Left kidney (tissue), 2 donors: Measurements from ENCODE around the gene SNX32. TPM values are rescaled to one million over a fixed set of nuclear protein-coding genes. Genes with fewer than 3 reads are reported as not detected.
A peak's percentile ranks its signal among the peaks of the same experiment; 100 is the strongest.
"Not testable (repeated sequence)": the region's sequence is repeated elsewhere in the genome, so short reads cannot be mapped to it uniquely, and the experiment has no call there.

Source experiments
- DNase-seq: peaks from one replicate; pipeline ENCODE4 v3.0.0-alpha.2; 2013
- polyA plus RNA-seq: library from polyadenylated mRNA; unstranded; fragments of 120-200 nt; gene quantifications from one replicate; pipeline ENCODE4 v1.2.1, GENCODE V29; 2013; ENCODE audit not compliant: insufficient read length

SNX32 gene
- polyA plus RNA-seq, 1 donor, result 2.6 TPM

DNA sequence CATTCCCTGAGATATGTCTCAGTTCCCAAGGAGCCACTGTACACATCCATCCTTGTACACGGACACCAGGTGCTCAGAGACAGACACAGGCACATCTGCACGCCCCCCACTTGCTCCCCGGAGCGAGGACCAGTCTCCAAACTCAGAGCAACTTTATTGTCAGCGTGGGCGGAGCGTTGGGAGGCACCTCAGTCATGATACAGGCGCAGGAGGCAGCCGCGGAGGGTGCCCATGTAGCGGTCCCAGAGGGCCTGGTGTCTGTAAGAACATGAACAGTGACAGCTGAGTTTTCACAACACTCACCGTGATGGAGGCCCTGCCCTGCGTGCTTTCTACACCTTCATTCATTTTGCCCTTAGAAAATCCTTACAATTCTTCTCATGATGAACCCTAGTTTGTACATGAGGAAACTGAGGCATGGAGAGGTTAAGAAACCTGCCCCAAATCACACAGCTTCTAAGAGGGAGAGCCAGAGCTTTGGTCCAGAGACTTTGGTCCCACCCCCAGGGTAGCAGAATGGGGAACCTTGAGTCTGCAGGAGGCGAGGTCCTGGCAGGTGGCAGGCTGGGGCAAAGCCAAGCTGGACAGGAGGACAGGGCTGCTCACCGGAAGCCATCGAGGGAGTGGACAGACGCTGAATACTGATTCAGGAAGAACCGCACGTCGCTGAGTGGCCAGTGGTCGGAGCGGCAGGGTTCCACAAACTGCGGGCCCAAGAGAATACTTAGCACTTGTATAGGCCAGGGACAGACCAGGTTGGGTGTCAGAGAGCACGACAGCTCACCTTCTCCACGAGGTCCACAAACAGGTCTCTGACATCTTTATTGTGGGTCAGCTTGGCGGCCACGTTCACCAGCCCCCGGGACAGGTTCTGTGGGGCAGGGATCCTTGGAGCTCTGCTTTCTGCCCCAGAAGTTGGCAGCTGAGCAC lies 50.3 kb downstream of the SNX32 start:
- DNase-seq, result no peak

DNA sequence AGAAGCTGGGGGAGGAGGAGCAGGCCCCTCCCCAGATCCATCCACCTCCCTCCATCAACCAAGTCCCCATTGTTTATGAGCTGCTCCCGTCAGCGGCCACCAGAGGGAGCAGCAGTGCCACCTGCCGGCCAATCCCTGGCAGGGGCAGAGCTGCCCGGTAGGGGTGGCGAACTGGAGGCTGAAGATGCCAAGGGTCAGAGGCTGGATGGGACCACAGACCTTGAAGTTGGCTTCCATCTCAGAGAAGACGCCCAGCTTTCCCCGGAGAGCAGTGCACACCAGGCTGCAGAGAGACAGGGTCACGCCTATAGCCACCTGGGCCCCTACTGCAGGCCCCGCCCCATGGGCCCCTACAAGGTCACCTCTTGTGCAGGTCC lies 50.9 kb downstream of the SNX32 start:
- DNase-seq, result no peak

DNA sequence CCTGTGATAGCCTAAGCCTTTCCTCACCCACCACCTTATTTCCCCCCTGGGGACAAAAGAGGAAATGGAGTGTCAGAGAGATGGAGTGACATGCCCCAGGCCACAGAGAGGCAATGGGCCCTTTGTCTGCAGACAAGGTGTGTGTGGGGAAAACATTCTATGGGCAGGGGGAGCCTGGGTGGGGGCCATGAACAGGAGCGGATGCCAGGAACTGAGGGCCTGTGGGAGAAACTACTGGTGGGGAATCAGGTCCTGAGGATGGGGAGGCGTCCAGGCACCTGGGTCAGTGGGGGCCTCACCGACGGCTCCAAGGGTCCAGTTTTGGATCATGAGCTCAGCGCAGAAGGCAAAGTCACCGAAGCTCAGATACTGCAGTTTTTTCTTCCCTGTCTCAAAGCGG lies 51.5 kb downstream of the SNX32 start:
- DNase-seq, result no peak

DNA sequence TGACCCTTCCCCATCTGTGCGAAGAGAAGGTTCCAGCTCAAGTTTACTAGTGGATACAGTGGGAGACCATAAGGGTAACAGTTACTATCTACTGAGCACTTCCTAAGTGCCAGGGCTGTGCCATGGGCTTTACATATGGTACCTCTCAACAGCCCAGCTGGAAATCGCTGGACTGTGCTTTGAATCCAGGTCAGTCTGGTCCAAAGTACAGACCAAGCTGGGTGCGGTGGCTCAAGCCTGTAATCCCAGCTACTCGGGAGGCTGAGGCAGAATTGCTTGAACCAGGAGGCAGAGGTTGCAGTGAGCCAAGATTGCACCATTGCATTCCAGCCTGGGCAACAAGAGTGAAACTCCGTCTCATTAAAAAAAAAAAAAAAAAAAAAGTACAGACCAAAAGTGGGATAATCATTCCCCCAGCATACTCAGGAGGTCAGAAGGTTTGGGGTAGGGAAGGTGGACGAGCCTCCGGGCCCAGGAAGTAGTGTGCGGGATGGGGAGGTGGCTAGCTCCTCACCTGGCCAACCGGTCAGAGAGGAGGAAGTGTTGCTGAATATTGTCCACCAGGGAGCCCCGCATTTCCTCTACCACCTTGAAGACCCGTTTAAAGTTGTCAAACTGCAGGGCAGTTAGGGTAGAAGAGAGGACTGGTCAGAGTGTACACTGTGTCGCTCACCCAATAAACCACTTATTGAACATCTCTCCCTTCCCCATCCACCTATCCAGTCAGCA lies 52.2 kb downstream of the SNX32 start:
- DNase-seq, result no peak

DNA sequence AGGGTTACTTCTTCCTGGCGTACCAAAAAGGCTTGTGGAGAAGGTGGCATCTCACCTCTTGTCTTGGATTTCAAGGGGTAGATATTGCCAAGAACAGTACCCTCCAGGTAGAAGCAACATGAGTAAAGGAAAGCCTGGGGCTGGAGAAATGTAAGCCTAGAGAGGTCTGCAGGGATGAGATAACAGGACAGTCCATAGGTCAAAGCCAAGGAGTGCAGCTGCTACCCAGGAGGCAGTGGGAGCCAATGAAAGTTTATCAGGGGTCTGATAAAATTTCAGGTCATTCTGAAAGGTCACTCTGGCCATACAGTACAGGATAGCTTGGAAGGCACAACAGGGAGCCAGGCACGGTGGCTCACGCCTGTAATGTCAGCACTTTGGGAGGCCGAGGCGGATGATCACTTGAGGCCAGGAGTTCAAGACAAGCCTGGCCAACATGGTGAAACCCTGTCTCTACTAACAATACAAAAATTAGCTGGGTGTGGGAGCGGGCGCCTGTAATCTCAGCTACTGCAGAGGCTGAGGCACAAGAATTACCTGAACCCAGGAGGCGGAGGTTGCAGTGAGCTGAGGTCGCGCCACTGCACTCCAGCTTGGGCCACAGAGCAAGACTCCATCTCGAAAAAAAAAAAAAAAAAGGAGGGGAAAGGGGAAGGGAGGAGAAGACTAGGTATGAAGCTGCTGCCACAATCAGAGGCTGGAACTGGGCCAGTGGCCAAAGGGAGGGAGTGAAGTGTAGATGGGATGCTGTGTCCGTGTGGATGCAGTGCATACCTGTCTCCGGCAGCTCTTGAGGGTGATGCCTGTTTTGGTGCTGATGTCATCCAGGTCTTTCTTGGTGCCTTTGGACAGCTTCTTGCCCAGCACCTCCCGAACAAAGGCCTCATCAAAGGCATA lies 53.3 kb downstream of the SNX32 start:
- DNase-seq, result no peak

DNA sequence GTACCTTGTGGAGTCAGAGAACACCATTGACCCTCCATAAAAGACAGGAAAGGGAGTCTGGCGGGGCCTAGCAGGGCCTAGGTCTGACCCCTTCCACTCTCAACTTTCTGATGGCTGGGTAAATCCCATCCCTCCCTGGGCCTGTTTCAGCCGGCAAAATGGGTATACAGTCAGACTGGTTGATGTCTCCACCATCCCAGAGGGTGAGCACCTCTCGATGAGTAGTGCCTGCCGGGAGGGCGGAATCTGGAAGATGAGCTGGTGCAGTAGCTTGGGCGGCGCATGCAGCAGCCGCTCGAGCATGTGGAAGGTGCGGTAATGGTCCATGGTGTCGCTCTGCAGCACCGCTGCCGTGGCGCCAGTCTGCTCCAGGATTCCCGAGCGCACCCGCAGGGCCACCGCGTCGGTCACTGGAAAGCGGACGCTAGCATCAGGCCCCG lies 54.0 kb downstream of the SNX32 start:
- DNase-seq, result no peak

DNA sequence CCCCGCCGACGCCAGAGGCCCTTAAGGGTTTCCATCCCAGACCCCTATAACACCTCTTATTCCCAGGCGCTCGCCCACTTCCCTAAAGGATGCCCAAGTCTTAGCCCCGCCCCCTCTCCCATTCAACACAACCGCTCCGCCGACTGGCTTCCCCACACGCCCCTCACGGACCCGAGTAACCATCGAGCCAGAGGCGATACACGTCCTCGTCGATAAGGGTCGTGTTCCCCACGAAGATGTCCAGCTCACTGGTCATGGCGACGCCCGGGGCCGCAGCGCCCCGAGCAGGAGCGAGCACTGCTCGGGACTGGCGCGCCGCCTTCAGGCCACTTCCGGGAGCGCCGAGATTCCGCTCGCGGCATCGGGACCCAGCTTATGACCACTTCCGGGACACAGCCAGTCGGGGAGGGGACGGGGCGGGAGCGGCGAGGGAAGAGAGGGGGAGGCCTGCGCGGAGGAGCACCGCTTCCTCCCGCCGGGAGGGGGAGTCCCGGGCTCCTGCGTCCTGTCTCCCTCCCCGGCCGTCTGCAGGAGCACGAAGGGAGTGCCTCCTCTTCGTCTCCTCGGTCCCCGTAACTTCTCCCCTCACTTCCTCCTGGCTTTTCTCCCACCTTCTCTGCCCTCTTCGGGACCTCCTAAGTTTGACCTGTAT lies 54.5 kb downstream of the SNX32 start, which contains the start of gene FIBP:
Gene FIBP (minus strand): TSS at position 309 of the 652 bp plus-strand sequence. CDS start 53 bp downstream, at position 256.
- DNase-seq, result peak; percentile 94

DNA sequence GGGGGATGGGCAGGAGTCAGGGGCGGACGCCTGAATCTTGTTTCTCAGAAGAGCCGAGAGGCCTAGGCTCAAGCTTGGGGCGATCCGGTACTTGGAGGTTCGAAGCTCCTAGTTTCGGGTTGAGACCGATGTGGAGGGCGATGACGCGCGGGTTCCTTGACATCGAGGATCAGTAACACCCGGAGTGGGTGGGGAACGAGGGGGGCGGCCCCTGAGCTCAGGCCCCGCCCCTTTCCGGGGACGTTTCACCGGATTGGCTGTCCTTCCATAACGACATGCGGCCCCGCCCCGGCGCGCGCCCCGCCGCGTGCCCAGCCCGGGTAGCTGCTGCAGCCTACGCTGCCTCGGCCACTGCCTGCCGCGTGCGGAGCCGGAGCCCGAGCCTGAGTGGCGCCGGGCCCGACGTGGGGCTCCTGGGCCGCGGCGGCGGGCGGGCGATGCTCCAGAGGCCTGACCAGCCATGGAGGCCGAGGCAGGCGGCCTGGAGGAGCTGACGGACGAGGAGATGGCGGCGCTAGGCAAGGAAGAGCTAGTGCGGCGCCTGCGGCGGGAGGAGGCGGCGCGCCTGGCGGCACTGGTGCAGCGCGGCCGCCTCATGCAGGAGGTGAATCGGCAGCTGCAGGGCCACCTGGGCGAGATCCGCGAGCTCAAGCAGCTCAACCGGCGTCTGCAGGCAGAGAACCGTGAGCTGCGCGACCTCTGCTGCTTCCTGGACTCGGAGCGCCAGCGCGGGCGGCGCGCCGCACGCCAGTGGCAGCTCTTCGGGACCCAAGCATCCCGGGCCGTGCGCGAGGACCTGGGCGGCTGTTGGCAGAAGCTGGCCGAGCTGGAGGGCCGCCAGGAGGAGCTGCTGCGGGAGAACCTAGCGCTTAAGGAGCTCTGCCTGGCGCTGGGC lies 56.8 kb downstream of the SNX32 start, which contains the start of gene CCDC85B:
Gene CCDC85B (plus strand): TSS at position 350 of the 895 bp plus-strand sequence. CDS start 111 bp downstream, at position 461.
- peak; percentile 97 for DNase-seq

DNA sequence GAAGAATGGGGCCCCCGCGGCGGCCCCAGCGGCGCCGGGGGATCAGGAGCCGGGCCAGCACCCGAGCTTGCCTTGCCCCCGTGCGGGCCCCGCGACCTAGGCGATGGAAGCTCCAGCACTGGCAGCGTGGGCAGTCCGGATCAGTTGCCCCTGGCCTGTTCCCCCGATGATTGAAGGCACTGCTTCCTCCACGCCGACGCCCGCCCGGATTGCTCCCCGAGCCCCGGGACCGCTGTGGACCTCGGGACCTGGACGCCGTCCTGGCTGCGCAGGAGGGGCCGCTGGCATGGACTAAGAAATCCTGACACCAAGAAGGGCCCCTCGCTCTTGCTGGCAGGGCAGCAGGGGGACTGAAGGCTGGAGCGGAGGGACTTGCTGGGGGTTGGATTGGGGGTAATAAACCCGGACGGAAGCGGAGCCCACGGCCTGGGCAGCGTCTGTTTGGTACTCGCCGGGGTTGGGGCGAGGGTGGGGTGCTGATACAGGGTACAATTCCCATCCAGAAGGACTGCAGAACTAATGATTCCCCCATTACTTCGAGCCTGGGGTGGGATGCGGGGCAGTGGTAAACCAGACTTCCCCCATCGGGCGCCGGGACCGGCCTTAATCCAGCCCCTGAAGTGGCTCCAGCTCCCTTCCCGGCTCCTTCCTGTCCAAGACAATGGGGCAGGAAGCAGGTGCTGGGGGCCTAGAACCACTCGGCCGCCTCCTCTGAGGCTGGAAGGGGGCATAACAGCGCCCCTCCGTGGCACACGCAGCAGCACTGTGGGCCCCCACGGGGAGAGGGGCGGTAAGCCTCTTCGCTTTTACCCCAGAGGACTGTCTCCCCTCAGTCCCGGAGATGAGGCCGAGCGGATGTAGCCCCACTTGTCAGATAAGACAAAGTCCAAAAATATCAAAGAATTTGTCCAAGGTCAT lies 57.7 kb downstream of the SNX32 start:
- no peak for DNase-seq

DNA sequence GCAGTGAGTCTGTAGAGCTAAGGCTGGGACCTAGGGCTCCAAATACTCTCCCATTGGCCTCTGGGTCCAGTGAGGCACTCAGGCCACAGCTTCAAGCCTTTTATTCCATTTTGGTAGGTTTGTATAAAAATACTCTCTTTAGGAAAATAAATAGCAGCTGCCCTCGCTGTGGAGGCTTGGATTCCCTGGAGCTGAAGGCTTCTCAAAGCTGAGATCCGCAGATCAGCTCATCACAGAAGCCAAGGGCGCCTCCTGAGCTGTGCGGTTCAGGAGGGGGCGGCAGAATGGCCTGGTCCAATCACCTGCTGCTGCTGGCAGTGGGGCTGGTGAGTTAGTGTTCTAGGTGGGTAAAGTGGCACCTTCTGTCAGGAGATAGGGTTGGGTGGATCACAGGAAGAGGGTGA lies 58.4 kb downstream of the SNX32 start:
- not testable (repeated sequence) for DNase-seq

DNA sequence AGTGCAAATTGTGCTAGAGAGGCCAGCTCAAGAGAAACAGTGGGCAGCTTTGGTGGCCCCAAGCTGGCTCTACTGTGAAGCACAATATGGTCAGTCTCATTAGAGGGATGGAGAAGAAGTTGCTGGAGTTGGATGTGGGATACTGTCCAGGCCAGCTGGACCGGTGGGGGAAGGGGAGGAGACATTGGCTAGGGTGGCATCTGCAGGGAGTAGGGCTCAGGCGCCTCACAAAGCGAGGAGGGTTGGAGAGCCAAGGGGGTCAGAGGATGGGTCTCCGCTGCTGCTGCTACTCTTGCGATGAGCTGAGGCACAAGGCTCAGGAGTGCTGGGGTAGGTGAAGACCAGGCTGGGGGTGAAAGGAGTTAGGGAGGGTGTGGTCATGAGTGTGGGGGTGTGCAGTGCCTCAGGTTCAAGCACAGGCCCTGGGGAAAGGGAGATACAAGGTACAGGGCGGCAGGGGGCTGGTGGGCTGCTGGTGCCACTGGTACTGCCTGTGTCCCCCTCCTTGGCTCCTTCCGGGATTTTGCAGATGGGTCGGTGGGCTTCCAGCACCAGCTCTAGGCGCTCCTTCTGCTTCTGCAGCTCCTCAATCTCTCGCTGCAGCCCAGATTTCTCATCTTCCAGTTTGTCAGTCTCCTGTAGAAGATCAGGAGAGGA lies 59.0 kb downstream of the SNX32 start:
- DNase-seq, result no peak

DNA sequence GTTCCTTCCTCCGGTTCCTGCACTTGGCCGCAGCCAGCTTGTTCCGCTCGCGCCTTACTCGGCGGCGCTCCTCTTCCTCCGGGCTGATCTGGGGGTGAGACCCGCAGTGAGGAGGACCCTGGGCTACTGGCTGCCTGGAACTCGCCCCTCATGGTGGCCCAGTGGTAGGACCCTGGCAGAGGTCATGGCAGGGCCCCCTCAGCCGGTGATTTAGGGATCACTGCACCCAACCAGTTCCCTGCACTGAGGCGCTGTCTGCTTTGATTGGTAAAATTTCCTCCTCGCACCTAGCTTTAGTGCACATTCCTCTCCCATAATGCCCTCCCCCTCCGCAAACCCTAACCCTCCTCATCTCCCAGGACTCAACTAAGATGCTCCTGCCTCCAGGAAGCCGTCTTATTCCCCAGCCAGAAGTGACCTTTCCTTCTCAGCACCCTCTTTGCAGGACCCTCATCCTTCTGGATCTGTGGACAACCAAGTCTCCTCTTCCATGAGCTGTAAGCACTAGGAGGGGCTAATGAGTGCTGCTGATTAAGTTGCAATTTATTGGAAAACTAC lies 60.4 kb downstream of the SNX32 start:
- no peak for DNase-seq

DNA sequence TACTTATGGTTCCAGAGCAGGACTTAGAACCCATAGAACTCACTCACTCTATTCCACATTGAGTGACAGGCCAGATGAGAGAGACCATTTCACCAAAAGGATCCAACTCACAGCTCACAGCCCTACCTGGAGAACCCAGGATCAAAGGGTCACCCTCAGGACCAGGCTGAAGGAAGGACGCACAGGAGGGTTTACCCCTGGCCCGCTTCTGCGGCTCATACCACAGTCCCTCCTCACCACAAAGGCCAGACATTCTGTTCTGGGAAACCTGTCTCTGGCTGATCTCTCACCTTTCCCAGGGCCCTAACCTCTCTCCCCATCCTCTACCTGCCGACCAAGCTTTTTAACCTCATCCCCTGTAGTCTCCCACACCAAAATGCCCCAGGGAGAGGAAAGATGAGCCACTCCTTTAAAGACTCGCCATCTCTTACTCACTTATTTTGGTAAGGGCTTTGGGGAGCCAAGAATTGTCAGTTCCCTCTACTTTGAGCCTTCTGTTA lies 61.8 kb downstream of the SNX32 start:
- DNase-seq, result no peak

DNA sequence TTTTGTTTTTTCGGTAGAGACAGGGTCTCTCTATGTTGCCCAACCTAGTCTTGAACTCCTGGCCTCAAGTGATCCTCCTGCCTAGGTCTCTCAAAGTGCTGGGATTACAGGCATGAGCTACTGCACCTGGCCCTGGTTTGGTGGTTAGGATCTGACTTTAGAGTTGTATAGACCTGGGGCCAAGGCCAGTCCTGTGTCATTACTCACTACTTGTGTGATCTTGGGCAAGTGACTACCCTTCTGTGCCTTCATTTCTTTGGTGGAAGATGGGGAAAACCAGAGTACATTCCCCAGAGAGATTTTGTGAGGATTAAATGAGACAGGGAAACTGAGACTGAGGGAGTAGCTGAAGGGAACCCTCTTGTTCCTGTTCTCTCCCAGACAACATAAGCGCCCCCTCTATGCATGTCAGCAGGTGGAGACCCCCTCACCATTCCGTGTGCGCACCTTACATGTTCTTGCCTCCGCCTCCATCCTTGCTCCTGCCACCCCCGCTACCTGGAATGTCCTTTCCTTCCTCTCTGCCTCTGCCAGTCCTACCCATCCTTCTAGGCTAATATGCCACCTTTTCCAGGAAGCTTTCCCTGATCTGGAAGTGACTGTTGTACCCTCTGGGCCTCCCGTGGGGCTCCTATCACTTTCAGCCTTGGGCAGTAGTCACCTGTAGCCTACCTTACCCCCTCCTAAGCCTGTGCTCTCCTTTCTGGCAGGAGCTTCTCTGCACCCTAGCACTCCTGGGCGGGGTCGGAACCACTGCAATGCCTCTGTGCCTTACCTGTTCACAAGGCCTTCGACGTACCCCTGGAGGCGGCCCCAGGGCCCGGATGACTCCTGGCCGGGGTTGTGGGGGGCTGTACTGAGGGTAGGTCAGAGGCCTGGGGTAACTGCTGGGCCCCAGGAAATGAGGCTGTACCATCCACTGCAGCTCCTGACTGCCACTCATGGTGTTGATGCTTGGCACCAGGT lies 62.6 kb downstream of the SNX32 start:
- no peak for DNase-seq

DNA sequence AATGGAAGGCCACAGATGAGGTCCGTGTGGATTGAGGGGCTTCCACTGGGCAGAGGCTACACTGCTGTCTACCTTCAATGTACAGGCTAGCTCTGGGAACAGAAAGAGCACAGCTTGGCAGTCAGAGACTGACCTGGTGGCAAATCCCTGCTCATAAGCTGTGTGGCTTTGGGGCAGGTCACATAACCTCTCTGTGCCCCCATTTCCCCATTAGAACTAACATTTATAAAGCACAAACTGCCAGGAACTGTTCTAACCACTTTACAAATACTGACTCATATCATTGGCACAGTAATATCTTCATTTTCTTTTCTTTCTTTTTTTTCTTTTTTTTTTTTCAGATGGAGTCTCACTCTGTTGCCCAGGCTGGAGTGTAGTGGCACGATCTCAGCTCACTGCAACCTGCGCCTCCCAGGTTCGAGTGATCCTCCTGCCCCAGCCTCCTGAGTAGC lies 63.3 kb downstream of the SNX32 start:
- DNase-seq, result no peak

DNA sequence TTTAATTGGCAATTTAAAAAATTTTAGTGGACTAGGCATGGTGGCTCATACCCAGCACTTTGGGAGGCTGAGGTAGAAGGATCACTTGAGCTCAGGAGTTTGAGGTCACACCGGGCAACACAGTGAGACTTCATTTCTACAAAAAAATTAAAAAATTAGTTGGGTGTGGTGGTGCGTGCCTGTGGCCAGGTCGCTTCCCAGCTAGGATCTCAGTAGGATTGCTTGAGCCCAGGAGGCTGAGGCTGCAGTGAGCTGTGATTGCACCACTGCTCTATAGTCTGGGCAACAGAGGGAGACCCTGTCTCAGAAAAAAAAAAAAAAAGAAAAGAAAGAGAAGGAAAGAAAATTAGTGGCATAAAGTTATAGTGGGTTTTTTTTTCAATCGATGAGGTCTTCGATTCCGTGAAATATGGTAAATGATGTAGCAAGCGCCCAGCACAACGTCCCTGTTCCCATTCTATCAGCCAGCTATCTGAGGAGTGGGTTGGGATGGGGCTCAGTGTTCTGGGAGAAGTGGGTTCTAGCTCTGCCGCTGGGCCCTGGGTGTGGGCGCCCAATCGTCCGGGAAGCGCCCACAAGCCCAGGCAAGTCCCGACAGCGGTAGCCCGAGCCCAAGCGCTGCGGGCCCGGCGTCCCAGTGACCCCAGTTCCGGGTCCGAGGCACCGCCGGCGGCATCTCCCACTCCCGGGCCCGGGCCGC lies 65.0 kb downstream of the SNX32 start:
- DNase-seq, result no peak
